KBM-7 (cell line): ENCODE data around the gene PRRT1B.
"Not testable (repeated sequence)": the region's sequence is repeated elsewhere in the genome, so short reads cannot be mapped to it uniquely, and the experiment has no call there.

Experiments
- DNase-seq: peaks from one replicate; pipeline ENCODE4 v3.0.0-alpha.2; 2015
- in situ Hi-C: fragments of 300-500 bp; cut with MboI; formaldehyde crosslinking; loops from 2 replicates; pipeline ENCODE4 v1.14.3; 2020; ENCODE audit warnings: low sequenced_read_pairs, low pct_unique_long_range_greater_than_20kb, mixed read lengths

The PRRT1B gene

GRCh38 chr9:131545003-131545785, at the start of gene PRRT1B:
Gene PRRT1B, plus strand, starts transcription at chr9:131545523. Its CDS starts 93 bp downstream, at chr9:131545616.
- in situ Hi-C loops = no loop called here
- no peak for DNase-seq

GRCh38 chr9:131495785-131496184, 49.5 kb upstream of the PRRT1B start:
- DNase-seq = no peak
- in situ Hi-C loops = no loop called here

GRCh38 chr9:131496844-131497405, 48.4 kb upstream of the PRRT1B start:
- in situ Hi-C loops = no loop called here

GRCh38 chr9:131499254-131499767, 46.0 kb upstream of the PRRT1B start:
- in situ Hi-C loops = no loop called here
- DNase-seq = no peak

More at GRCh38 chr9:131496844-131497405, 48.4 kb upstream of the PRRT1B start:
- no peak for DNase-seq

GRCh38 chr9:131500377-131500776, 44.9 kb upstream of the PRRT1B start:
- in situ Hi-C loops = no loop called here
- no peak for DNase-seq

- peak; percentile 32 for DNase-seq
- in situ Hi-C loops = no loop called here
Observed at GRCh38 chr9:131500939-131501541, 44.3 kb upstream of the PRRT1B start.

- peak; percentile 78 for DNase-seq
- in situ Hi-C loops = no loop called here
Observed at GRCh38 chr9:131502781-131503625, 42.3 kb upstream of the PRRT1B start, which contains the start of gene POMT1. Gene POMT1, plus strand, starts transcription at chr9:131502918. Its CDS starts 1,301 bp downstream, at chr9:131504219.

- in situ Hi-C loops = no loop called here
- peak; percentile 53 for DNase-seq
Observed at GRCh38 chr9:131503626-131504465, 41.5 kb upstream of the PRRT1B start.

- no peak for DNase-seq
- in situ Hi-C loops = no loop called here
Observed at GRCh38 chr9:131505012-131505411, 40.3 kb upstream of the PRRT1B start.

GRCh38 chr9:131511416-131511815, 33.9 kb upstream of the PRRT1B start:
- no peak for DNase-seq
- in situ Hi-C loops = no loop called here

- in situ Hi-C loops = no loop called here
- DNase-seq = no peak
Observed at GRCh38 chr9:131511880-131512279, 33.4 kb upstream of the PRRT1B start.

GRCh38 chr9:131513177-131513576, 32.1 kb upstream of the PRRT1B start:
- in situ Hi-C loops = no loop called here
- DNase-seq = no peak

- in situ Hi-C loops, DNase-seq: not testable (repeated sequence)
Observed at GRCh38 chr9:131515559-131516031, 29.7 kb upstream of the PRRT1B start.

GRCh38 chr9:131516100-131516499, 29.2 kb upstream of the PRRT1B start:
- in situ Hi-C loops = no loop called here
- DNase-seq = peak; percentile 12

GRCh38 chr9:131516930-131517329, 28.4 kb upstream of the PRRT1B start:
- in situ Hi-C loops = no loop called here
- no peak for DNase-seq

GRCh38 chr9:131517761-131518190, 27.5 kb upstream of the PRRT1B start:
- DNase-seq = no peak
- in situ Hi-C loops = no loop called here

- DNase-seq = no peak
- in situ Hi-C loops = no loop called here
Observed at GRCh38 chr9:131518553-131518952, 26.8 kb upstream of the PRRT1B start.

- in situ Hi-C loops = no loop called here
- DNase-seq = no peak
Observed at GRCh38 chr9:131520503-131520902, 24.8 kb upstream of the PRRT1B start.
